Hair follicle dermal papilla cell (primary cell): Measurements from ENCODE around the gene HIF1A. TPM values are rescaled to one million over a fixed set of nuclear protein-coding genes. Genes with fewer than 3 reads are reported as not detected.

Experiments
- total RNA-seq: library from RNA; depleted of rRNA; stranded (reverse); fragments of >200 nt; gene quantifications from 2 replicates; pipeline ENCODE4 v1.2.3, GENCODE V29; 2012

The HIF1A gene
- 740 and 1,019 TPM in 2 replicates for total RNA-seq

DNA sequence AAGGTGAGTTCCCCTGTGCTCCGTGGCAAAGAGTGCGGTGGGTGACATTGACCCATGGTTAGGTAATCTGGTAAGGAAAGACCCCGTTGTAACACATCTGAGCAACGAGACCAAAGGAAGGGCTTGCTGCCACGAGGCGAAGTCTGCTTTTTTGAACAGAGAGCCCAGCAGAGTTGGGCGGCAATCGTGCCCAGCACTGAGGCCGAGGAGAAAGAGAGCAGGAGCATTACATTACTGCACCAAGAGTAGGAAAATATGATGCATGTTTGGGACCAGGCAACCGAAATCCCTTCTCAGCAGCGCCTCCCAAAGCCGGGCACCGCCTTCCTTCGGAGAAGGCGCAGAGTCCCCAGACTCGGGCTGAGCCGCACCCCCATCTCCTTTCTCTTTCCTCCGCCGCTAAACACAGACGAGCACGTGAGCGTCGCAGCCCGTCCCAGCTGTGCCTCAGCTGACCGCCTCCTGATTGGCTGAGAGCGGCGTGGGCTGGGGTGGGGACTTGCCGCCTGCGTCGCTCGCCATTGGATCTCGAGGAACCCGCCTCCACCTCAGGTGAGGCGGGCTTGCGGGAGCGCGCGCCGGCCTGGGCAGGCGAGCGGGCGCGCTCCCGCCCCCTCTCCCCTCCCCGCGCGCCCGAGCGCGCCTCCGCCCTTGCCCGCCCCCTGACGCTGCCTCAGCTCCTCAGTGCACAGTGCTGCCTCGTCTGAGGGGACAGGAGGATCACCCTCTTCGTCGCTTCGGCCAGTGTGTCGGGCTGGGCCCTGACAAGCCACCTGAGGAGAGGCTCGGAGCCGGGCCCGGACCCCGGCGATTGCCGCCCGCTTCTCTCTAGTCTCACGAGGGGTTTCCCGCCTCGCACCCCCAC is at the start of gene HIF1A:
HIF1A (plus strand) TSS at position 684 of the 865 bp plus-strand sequence. CDS start 292 bp downstream, outside the sequence.

DNA sequence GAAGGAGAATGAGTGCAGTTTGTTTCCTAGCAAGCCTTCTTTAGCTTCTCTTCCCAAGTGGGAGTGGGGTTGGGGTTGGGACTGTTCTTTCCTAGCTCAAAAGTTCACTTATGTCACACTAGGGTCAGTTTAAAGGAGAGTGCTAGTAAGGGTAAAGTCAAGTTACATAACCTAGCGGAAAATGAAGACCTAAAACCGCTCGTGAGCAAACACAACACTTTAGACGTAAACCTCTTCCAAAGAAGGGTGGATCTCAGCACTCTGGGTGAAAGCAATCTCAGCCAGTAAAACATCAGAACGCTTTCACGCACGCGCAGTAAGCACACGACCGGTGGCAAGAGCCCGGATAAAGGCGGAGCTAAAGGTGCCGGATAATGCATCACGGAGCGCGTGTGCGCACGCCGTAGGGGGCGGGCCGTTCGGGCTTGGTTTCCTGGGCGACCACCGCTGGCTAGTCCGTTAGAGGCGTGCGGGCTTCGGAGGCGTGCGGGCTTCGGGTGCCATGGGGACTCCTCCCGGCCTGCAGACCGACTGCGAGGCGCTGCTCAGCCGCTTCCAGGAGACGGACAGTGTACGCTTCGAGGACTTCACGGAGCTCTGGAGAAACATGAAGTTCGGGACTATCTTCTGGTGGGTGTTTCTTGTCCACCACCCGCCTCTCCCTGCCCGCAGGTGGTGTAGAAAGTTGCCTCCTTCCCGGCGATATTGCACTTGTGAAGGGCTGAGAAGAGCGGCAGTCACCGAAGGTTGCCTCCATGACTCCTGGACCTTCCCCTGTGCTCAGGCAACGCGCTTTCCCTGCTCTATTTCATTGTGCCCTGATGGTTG is 66.9 kb downstream of the HIF1A start, which contains the start of gene SNAPC1:
SNAPC1 (plus strand) TSS at position 462 of the 828 bp plus-strand sequence; CDS start at position 503, 41 bp downstream.

Other genes with a start within 250 kb of the HIF1A start
- gene SNAPC1, start 66.9 kb downstream of the HIF1A start, total RNA-seq: 13.7 and 16.4 TPM in 2 replicates
- gene SYT16, start 117.2 kb downstream of the HIF1A start, total RNA-seq: 0.65 and 1.2 TPM in 2 replicates